AG09309 (cell line): ENCODE results near the gene SORCS1.

Experiments
- DNase-seq: peaks from one replicate; pipeline ENCODE4 v3.0.0-alpha.2; 2010; ENCODE audit warnings: low read depth
- H3K4me3 ChIP-seq: 2 replicates; pipeline ENCODE4 v1.5.1; 2011; ENCODE audit warnings: mild to moderate bottlenecking, low read depth, low read length, moderate library complexity; ENCODE audit not compliant: control insufficient read depth
- TF ChIP-seq, protein P1 (sequence below): IDR thresholded peaks from 2 replicates; pipeline ENCODE4 v1.5.1; 2011; ENCODE audit warnings: mild to moderate bottlenecking, low read depth, low read length, inconsistent platforms; ENCODE audit not compliant: insufficient read depth, control insufficient read depth; ENCODE audit errors: missing control alignments

Gene SORCS1

DNA sequence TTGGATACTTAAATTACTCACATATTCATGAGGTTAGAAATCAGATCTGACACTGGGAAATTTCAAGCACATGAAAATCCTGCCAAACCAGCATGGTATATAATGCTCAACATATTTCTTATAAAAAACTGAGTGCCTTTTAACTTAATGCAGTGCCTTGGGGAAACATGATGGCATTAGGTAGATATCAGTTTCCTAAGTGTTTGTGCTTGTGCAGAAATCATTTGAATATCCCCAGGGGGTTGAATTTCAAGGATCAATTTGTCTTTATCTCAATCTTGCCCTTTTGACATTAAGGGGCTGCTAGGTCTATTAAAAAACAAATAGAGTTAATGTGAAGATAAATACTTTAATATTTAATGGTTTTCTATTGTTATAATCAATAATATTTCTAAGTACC lies 396.3 kb downstream of the SORCS1 start:
- TF ChIP-seq, protein P1, sequence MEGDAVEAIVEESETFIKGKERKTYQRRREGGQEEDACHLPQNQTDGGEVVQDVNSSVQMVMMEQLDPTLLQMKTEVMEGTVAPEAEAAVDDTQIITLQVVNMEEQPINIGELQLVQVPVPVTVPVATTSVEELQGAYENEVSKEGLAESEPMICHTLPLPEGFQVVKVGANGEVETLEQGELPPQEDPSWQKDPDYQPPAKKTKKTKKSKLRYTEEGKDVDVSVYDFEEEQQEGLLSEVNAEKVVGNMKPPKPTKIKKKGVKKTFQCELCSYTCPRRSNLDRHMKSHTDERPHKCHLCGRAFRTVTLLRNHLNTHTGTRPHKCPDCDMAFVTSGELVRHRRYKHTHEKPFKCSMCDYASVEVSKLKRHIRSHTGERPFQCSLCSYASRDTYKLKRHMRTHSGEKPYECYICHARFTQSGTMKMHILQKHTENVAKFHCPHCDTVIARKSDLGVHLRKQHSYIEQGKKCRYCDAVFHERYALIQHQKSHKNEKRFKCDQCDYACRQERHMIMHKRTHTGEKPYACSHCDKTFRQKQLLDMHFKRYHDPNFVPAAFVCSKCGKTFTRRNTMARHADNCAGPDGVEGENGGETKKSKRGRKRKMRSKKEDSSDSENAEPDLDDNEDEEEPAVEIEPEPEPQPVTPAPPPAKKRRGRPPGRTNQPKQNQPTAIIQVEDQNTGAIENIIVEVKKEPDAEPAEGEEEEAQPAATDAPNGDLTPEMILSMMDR, result no peak
- no peak for DNase-seq
- H3K4me3 ChIP-seq, result no peak overlapping the region

DNA sequence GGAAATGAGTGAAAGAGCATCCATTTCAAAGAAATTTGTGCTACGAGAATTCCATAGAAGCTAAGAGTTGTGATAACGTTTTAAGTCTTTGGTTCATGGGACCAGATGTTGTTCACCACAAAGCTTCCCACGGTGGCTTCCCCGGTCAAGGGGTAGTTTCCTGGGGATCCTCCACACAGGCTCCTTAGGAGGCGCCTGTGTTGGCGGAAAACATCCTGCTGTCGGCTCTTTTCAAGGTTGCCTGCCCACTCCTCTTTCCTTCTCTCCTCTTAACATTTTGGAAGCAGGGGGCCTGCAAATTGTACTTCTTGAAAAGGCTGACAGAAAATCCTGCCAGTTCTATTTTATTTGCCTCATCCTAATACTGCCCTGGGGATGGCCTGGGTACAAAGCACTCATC lies 398.6 kb downstream of the SORCS1 start:
- TF ChIP-seq, protein P1, result no peak
- H3K4me3 ChIP-seq, result no peak overlapping the region

DNA sequence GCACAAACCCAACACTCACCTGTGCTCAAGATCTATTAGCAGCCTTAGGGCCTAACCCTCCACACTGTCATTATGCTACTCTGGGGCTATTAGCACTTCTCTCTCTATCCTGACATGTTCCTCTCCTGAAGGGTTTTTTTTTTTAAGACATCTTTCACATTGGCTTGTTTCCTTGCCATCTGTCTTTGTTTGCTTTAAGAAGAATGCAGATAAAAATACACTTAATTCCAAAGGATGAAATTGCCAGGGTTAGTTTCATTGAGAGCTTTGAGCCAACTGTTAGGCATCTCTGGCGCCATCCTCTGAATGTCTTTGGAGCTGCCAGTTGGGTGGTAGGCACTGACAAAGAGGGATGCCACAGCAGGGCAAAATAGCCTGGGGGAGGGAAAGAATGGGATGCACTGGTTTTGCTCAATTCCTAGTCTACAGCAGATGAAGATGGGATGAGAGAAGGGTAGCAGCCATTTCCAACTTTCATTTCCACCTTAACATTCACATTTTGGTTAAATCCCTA lies 399.2 kb downstream of the SORCS1 start:
- TF ChIP-seq, protein P1, result no peak
- no peak for DNase-seq
- no peak overlapping the region for H3K4me3 ChIP-seq

More for the DNA sequence above, 398.6 kb downstream of the SORCS1 start:
- DNase-seq, result no peak

DNA sequence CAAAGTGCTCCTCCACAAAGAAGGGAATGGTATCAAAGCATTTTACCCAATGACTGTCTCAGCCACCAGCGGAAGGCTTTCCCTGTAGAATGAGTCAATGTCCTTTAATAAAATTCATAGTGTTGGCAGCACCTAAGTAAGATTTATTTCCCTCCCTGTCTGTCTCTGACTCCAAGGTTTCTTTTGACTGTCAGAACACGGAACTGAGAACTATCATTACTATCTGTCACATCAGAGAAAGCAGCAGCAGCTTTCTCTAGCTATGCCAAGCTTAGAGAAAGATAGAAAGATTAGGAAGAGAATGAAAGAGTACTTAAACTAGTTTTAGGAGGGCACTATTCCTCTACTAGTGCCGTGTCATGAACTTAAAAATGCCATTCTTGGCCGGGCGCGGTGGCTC lies 400.1 kb downstream of the SORCS1 start:
- TF ChIP-seq, protein P1, result no peak
- H3K4me3 ChIP-seq, result no peak overlapping the region
- no peak for DNase-seq

DNA sequence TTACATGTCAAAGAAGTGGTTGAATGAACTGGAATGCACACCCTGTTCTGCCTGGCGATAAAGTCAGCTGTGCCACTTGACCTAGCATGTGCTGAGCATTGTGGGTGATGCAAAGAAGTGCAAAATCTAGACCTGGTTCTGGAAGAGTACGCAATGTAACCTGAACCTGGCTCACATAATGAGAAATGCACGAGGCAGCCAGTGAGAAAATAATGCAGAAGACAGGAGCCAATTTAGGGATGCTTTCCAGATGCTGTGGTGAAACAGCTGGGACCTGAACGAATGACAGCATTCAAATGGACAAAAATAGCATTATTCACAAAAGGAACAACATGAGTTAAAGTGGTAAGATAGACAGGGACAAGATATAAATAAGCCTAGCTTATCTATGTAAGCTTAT lies 402.6 kb downstream of the SORCS1 start:
- H3K4me3 ChIP-seq, result no peak overlapping the region
- TF ChIP-seq, protein P1, result no peak
- DNase-seq, result no peak

DNA sequence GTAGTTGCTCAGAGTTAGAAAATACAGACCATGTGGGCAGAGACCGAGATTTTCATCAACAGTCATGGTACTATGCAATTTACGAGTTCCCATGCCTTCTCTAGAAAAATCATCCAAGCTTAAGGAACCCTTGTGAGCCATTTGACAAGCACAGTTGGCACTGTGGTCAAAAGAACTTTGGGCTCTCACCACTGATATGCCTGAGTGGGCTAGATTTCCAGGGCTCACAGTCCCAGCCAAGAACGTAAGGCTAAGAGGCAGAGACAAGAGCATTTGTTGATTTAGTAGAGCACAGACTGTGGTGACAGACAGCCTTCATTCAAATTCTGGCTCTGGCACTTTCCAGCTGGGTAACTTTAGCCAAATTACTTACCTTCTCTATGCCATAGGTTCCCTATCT lies 407.0 kb downstream of the SORCS1 start:
- no peak for DNase-seq
- TF ChIP-seq, protein P1, result no peak
- no peak overlapping the region for H3K4me3 ChIP-seq

DNA sequence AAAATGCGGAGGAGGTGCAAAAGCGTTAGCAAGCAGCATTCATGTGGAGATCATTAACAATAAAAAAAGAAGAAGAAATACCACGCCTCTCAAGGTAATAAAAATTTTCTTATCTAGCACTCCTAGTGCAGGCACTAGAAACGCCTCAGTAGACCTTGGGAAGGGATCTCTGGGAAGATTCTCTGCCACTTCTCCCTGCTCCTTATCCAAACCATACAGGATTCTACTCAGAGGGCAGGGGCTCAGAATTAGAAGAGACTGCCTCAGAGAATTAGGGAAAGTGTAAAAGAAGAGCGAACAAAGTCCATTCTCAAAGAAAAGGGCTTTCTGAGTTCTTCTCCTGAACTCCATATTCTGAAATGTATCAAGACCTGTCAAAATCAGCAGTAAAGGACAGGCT lies 413.4 kb downstream of the SORCS1 start:
- TF ChIP-seq, protein P1, result no peak
- DNase-seq, result no peak
- no peak overlapping the region for H3K4me3 ChIP-seq
